Measurements from ENCODE around the gene TNNC1. TPM values are rescaled to one million over a fixed set of nuclear protein-coding genes. Genes with fewer than 3 reads are reported as not detected.

TNNC1 gene
- total RNA-seq, 1 experiment from 2014 or later = 7.2 TPM

DNA sequence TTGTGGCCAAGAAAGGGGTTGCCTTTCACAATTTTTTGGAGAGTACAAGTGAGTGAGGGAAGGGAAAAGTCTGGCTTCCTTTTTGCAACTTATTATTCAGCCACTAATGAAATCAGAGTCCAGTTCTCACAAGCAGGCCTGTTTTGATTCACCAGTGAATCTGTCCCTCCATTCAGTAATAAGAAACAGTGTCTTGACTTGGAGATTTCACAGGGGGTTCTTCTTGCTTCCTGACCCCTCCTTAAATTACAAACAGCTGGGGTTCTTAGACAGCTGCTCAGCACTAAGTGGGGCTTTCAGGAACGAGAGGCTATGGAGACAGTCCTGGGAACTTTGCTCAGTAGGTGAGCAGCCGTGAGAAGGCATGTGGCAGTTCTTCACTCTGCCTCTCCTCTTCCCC lies 33.5 kb downstream of the TNNC1 start:
- Histone ChIP-seq H3K27me3 (ENCODE audit: control insufficient read depth, insufficient read depth, low read length) (no peaks in the 10 kb centered on the region), H3K36me3 (replicated peaks; ENCODE audit: control insufficient read depth, insufficient read depth, low read length) (no peaks in the 10 kb centered on the region; the same call in 1 of the 2 replicates), H3K4me3 (ENCODE audit: insufficient read depth, low read depth, low read length) (no peak overlapping the region)
- peak; percentile 9 for DNase-seq

DNA sequence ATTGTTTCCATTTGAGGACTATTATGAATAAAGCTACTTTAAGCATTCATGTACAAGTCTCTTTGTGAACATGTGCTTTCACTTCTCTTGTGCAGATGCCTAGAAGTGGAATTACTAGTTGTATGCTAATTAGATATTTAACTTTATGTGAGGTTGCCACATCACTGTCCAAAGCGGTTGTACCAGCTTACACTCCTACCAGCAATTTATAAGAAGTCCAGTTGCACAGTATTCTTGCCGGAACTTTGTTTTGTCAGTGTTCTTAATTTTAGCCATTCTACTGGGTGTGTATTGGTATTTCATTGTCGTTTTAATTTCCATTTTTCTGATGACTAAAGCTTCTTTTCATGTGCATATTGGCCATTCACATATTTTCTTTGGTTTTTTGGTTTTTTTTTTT lies 38.0 kb downstream of the TNNC1 start:
- peak; percentile 1 for DNase-seq
- H3K36me3 ChIP-seq (replicated peaks; ENCODE audit: control insufficient read depth, insufficient read depth, low read length) = no peaks in the 10 kb centered on the region; the same call in 1 of the 2 replicates
- H3K4me3 ChIP-seq (ENCODE audit: insufficient read depth, low read depth, low read length) = no peak overlapping the region
- H3K27me3 ChIP-seq (ENCODE audit: control insufficient read depth, insufficient read depth, low read length) = no peaks in the 10 kb centered on the region

DNA sequence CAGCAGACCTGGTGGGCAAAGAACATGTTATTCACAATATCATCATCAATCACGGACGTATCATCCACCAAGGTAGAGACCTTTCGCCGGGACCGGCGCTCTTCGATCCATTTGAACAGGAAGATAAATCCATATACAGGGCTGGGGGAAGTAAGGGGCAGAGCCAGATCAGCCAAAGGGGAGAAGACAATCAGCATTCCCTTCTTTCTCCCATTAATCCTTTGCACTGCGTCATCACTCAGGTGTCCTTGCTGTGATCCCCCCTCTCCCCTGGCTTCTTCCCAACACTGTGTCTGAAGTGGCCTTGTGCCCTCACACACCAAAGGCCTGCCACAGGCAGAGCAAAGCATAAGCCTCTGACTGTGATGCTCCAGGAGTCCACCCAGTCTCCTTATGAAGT lies 45.4 kb downstream of the TNNC1 start:
- DNase-seq = no peak
- Histone ChIP-seq H3K4me3 (ENCODE audit: insufficient read depth, low read depth, low read length) (no peak overlapping the region), H3K36me3 (replicated peaks; ENCODE audit: control insufficient read depth, insufficient read depth, low read length) (peaks cover 41% of the 10 kb centered on the region)

DNA sequence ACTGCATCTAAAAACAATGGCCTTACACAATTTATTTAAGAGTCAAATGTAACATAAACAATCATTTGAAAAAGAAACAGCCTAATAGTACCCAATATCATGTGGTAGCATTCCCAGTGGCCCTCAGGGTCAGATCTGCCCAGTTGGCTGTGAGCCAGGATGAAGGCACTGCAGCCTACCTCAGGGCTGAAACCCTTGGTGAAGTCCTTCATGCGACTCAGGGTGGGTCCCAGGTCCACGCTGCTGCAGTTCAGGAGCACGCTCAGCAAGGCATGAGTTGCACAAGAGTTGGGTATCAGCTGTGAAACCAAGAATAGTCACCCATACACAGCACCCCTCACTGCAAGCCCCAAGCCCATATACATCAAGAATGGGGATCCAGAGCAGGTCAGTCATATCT lies 46.1 kb downstream of the TNNC1 start:
- no peaks in the 10 kb centered on the region for H3K27me3 ChIP-seq (ENCODE audit: control insufficient read depth, insufficient read depth, low read length)
- no peak overlapping the region for H3K4me3 ChIP-seq (ENCODE audit: insufficient read depth, low read depth, low read length)
- no peak for DNase-seq
- peaks cover 47% of the 10 kb centered on the region for H3K36me3 ChIP-seq (replicated peaks; ENCODE audit: control insufficient read depth, insufficient read depth, low read length)

More for the DNA sequence above, 45.4 kb downstream of the TNNC1 start:
- H3K27me3 ChIP-seq (ENCODE audit: control insufficient read depth, insufficient read depth, low read length) = no peaks in the 10 kb centered on the region

DNA sequence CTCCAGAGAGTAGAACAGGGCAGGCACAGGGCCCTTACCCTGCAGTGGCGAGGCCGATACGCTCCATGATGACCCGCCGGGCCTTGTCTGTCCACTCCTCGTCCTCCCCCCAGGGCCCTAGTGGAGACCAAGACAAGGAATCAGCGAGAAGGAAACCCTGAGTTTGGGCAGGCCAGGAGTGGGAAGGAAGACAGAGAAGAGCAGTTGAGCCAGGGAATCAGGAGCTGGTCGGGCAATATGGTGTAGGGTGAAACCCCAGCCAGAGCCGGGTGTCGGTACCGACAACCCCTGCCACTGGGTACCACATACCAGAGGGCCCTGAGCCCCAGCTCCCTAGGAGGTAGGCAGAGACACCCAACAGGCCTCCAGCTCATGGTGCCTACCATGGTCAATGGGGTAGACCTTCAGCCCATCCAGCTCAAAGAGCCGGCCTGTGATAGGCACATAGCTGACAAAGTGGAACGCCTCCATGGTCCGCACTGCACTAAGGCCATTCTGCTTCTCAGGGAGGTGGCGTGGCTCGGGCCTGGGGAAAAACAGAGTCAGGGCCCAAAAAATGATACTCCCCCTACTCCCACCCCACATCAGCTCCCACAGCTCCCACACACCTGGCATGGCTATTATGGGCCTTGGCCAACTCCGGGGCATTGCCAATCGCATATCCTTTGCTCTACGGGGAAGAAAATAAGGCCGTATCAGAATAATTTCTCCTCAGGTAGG lies 46.9 kb downstream of the TNNC1 start:
- Histone ChIP-seq H3K36me3 (replicated peaks; ENCODE audit: control insufficient read depth, insufficient read depth, low read length) (peaks cover 51% of the 10 kb centered on the region), H3K27me3 (ENCODE audit: control insufficient read depth, insufficient read depth, low read length) (no peaks in the 10 kb centered on the region), H3K4me3 (ENCODE audit: insufficient read depth, low read depth, low read length) (no peak overlapping the region)
- DNase-seq = peak; percentile 26

DNA sequence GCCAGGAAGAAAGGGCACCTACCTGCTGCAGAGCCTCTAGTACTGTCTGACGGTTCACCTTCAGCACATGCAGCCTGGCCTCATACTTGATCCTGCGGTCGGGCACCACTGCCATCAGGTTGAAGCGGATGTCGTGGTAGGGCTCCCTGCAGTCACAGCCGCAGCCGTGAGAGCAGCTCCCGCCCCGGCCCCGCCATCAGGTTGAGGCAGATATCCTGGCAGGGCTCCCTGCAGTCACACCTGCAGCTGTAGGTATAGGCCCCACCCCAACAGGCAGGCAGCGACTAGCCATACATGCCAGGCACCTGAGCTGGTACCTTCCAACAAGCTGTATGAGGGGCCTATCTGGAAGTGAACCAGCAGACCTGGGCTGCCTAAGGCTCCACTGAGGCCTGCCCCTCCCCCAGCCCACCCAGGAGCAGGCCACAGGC lies 47.6 kb downstream of the TNNC1 start:
- Histone ChIP-seq H3K36me3 (replicated peaks; ENCODE audit: control insufficient read depth, insufficient read depth, low read length) (peaks cover 53% of the 10 kb centered on the region), H3K27me3 (ENCODE audit: control insufficient read depth, insufficient read depth, low read length) (no peaks in the 10 kb centered on the region), H3K4me3 (ENCODE audit: insufficient read depth, low read depth, low read length) (no peak overlapping the region)
- DNase-seq = no peak

DNA sequence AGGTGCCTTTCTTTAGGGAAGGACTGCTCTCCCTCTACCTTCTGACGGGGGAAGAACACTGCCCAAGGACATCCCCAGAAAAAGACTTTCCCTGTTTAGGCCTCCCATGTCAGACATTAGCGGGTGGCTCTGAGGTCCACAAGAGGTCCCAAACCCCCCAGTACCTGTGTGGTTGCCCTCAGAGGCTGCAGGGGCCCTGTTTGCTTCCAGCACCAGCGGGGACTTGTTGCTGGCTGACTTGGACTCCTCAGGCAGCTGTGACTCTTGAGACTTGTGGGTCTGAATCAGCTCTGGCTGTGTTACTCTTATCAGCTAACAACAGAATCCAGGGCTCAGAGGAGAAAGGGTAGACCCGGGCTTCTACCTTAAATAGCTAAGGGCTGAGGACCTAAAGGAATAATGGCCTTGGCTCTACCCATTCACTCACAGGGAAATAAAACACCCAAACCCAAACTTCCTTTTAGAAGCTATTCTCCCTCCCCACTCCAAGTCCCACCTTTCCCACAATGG lies 48.2 kb downstream of the TNNC1 start:
- H3K27me3 ChIP-seq (ENCODE audit: control insufficient read depth, insufficient read depth, low read length) = no peaks in the 10 kb centered on the region
- H3K36me3 ChIP-seq (replicated peaks; ENCODE audit: control insufficient read depth, insufficient read depth, low read length) = peaks cover 53% of the 10 kb centered on the region
- no peak overlapping the region for H3K4me3 ChIP-seq (ENCODE audit: insufficient read depth, low read depth, low read length)
- DNase-seq = peak; percentile 29

DNA sequence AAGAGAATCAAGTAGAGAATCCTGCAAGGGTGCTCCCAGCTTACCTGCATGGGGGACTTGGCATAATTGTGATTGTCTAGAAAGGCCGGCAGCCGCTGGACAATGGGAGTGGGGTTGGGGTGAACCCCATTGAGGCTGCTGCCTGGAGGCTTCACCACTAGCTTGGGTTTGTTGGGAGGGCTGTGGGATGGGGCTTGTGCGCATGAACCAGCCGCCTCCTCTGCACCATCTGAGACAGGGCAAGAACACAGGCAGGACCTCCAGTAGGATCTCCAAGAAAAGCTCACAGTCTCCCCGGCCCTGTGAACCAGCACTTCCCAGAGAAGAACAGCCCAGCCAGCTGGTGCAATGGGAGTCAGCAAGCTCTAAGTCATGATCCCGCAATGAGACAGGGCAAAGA lies 48.8 kb downstream of the TNNC1 start:
- H3K4me3 ChIP-seq (ENCODE audit: insufficient read depth, low read depth, low read length) = no peak overlapping the region
- no peaks in the 10 kb centered on the region for H3K27me3 ChIP-seq (ENCODE audit: control insufficient read depth, insufficient read depth, low read length)
- peaks cover 53% of the 10 kb centered on the region for H3K36me3 ChIP-seq (replicated peaks; ENCODE audit: control insufficient read depth, insufficient read depth, low read length)
- DNase-seq = no peak

DNA sequence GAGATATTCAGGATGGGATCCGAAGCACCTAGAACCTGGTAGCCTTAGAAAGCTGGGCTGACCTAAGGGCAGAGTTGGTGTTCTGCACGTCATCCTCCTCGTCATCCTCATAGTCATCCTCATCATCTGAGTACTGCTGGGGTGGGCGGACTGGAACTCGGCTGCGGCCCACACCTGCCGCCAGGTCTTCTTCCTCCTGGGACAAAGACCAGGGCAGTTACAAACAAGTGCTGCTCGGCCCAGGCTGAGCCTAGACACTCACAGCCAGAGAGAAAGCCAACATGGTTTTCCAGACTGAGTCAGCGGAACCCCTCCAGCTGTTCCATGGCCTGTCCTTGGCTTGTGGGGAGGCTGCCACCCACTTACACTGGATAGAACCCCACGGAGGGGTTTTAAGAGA lies 49.5 kb downstream of the TNNC1 start:
- Histone ChIP-seq H3K27me3 (ENCODE audit: control insufficient read depth, insufficient read depth, low read length) (no peaks in the 10 kb centered on the region), H3K36me3 (replicated peaks; ENCODE audit: control insufficient read depth, insufficient read depth, low read length) (peaks cover 53% of the 10 kb centered on the region), H3K4me3 (ENCODE audit: insufficient read depth, low read depth, low read length) (no peak overlapping the region)
- peak; percentile 15 for DNase-seq

DNA sequence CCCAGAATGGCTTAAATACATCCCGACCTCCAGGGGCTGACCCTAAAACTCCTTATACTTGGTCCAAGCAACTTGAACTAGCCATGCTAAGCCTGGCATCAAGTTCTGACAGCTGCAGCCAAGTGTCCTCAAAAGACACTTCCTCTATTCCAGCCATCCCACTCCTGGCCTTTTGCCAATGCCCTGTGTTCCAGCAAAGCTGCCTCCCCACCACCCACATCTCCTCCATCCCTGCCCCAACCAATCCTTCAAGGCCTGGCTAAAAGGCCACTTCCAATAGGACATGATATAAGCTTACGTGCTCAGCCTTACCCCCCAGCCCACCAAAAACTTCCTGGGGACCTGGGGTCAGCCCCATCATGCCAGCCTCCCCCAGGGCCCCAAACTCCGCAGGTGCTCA lies 49.9 kb downstream of the TNNC1 start:
- Histone ChIP-seq H3K36me3 (replicated peaks; ENCODE audit: control insufficient read depth, insufficient read depth, low read length) (peaks cover 53% of the 10 kb centered on the region), H3K4me3 (ENCODE audit: insufficient read depth, low read depth, low read length) (no peak overlapping the region)
- DNase-seq = no peak

DNA sequence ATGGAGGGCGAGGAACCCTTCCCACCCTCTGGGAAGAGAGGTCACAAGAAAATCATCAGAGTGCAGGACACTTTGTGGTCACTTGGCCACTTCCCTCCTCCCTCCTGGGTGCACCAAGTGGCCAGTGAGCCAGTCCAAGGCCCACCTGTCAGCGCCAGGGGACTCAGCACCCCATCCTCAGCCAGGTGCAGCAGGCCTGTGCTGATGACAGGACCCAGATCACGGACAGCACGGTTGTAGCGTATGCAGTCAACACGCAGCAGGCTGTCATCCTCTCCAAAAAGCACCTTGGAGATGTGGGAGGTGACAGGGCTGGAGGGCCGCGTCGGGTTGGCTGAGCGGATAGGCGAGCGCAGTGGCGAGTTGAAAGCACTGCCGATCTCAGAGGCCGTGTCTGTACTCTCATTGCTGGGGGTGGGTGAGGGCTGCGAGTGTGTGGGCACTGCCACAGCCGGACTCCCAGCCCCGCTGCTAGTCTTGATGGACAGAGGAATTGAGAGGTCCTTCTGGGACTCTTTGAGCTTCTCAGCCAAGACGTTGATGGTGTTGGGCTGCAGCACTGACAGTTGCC lies 50.5 kb downstream of the TNNC1 start:
- peaks cover 53% of the 10 kb centered on the region for H3K36me3 ChIP-seq (replicated peaks; ENCODE audit: control insufficient read depth, insufficient read depth, low read length)
- H3K27me3 ChIP-seq (ENCODE audit: control insufficient read depth, insufficient read depth, low read length) = no peaks in the 10 kb centered on the region
- DNase-seq = peak; percentile 28
- no peak overlapping the region for H3K4me3 ChIP-seq (ENCODE audit: insufficient read depth, low read depth, low read length)

More for the DNA sequence above, 49.9 kb downstream of the TNNC1 start:
- no peaks in the 10 kb centered on the region for H3K27me3 ChIP-seq (ENCODE audit: control insufficient read depth, insufficient read depth, low read length)

DNA sequence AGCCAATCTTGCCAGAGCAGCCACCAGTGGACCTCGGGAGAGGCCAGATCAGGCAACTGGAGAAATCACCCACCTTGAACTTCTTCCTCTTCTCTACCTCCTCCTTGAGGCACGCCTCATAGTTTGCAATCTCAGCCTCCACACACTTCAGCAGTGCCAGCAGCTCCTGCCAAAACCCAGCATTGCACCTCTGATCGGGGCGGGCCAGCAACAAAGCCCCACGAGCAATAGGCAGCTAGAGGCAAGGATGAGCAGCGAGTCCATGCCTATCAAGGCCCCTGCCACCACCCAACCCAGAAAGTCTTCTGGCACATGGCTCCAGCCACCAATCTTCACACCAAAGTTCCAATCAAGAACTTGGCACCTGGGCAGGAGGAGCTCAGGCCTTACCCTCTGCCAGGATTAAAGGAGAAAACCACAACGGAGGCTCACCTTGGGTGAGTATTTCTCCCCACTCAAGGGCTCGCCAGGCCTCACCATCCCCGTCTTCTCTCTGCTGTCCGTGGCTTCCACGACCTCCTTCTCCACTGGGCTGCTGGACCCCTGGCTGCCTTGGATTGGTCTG lies 51.1 kb downstream of the TNNC1 start:
- peaks cover 49% of the 10 kb centered on the region for H3K36me3 ChIP-seq (replicated peaks; ENCODE audit: control insufficient read depth, insufficient read depth, low read length)
- no peaks in the 10 kb centered on the region for H3K27me3 ChIP-seq (ENCODE audit: control insufficient read depth, insufficient read depth, low read length)
- H3K4me3 ChIP-seq (ENCODE audit: insufficient read depth, low read depth, low read length) = no peak overlapping the region
- peak; percentile 35 for DNase-seq

DNA sequence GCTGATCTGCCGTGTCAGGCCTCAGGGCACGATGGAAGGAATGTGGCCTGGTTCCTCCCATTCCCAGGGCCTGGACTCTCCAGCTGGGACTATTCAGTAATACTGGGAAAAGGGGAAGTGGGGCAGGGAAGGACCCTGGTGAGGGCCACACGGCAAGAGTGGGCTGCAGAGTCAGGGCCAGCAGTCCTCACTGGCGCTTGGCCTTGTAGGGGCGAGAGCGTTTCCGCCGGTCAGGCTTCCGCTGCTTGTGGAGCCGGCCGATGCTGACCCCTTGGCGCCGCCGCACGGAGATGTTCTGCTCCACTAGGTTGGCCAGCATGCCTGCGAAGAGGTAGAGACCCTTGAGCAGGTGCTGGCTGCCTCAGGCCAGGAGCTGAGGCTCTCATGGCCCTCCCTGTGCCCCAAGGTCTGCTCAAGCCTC lies 51.7 kb downstream of the TNNC1 start:
- DNase-seq = no peak
- Histone ChIP-seq H3K4me3 (ENCODE audit: insufficient read depth, low read depth, low read length) (no peak overlapping the region), H3K36me3 (replicated peaks; ENCODE audit: control insufficient read depth, insufficient read depth, low read length) (peaks cover 43% of the 10 kb centered on the region), H3K27me3 (ENCODE audit: control insufficient read depth, insufficient read depth, low read length) (no peaks in the 10 kb centered on the region)

DNA sequence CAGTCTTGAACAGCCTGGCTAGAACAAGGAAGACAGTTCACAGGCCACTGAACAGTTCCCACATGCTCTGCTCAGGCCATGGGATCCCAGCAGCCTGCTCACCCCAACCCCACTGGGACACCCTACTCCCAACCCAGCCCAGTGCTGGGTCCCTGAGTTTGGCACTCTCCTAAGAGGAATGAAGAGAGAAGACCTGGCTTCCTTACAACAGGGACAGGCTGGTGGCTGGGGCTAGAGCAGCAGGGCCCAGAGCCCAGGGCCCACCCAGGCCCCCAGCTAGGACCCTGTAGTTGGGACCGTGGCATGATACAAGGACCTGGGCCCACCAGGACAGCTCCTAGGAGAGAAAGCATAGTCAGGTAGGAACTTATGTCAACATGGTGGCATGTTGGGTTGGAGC lies 52.3 kb downstream of the TNNC1 start:
- peak; percentile 32 for DNase-seq
- Histone ChIP-seq H3K4me3 (ENCODE audit: insufficient read depth, low read depth, low read length) (no peak overlapping the region), H3K27me3 (ENCODE audit: control insufficient read depth, insufficient read depth, low read length) (no peaks in the 10 kb centered on the region), H3K36me3 (replicated peaks; ENCODE audit: control insufficient read depth, insufficient read depth, low read length) (peaks cover 37% of the 10 kb centered on the region)

All from H7 (cell line).